Measurements from ENCODE around the gene JAKMIP2.

GRCh38 chr5:147733075-147733474, 49.5 kb downstream of the JAKMIP2 start:
- TF ChIP-seq, protein P1, sequence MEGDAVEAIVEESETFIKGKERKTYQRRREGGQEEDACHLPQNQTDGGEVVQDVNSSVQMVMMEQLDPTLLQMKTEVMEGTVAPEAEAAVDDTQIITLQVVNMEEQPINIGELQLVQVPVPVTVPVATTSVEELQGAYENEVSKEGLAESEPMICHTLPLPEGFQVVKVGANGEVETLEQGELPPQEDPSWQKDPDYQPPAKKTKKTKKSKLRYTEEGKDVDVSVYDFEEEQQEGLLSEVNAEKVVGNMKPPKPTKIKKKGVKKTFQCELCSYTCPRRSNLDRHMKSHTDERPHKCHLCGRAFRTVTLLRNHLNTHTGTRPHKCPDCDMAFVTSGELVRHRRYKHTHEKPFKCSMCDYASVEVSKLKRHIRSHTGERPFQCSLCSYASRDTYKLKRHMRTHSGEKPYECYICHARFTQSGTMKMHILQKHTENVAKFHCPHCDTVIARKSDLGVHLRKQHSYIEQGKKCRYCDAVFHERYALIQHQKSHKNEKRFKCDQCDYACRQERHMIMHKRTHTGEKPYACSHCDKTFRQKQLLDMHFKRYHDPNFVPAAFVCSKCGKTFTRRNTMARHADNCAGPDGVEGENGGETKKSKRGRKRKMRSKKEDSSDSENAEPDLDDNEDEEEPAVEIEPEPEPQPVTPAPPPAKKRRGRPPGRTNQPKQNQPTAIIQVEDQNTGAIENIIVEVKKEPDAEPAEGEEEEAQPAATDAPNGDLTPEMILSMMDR (conservative IDR thresholded peaks at IDR 0.05 in 1 of 2, IDR thresholded peaks at IDR 0.05 in 1 of 2; ENCODE audit: low read depth in 1 of 2, low read length in 2 of 2): no peak
- no peak for TF ChIP-seq EZH2 (IDR thresholded peaks at IDR 0.05; ENCODE audit: low read length, missing control alignments)
